ENCODE results near the gene NEK10. TPM values are rescaled to one million over a fixed set of nuclear protein-coding genes. Genes with fewer than 3 reads are reported as not detected.

Gene NEK10
- total RNA-seq, 1 donor from 2014 or later = 0.28 TPM

GRCh38 chr3:27220166-27220565 is 149.0 kb downstream of the NEK10 start:
- Mint-ChIP-seq H3K4me3 (no peak overlapping the region), H3K27me3 (no peaks in the 10 kb centered on the region), H3K4me1 (no peaks in the 10 kb centered on the region), H3K36me3 (ENCODE audit: low read depth) (no peaks in the 10 kb centered on the region), H3K27ac (no peak overlapping the region), H3K9me3 (peaks cover 3% of the 10 kb centered on the region)
- DNase-seq = no peak
- intact Hi-C loops (cut with micrococcal nuclease) = no loop called here

GRCh38 chr3:27219127-27219845 is 149.9 kb downstream of the NEK10 start:
- Mint-ChIP-seq H3K4me1 (no peaks in the 10 kb centered on the region), H3K36me3 (ENCODE audit: low read depth) (no peaks in the 10 kb centered on the region), H3K27ac (no peak overlapping the region), H3K4me3 (no peak overlapping the region), H3K9me3 (peaks cover 3% of the 10 kb centered on the region), H3K27me3 (no peaks in the 10 kb centered on the region)
- no peak for DNase-seq
- intact Hi-C loops (cut with micrococcal nuclease) = no loop called here

GRCh38 chr3:27216955-27217552 is 152.1 kb downstream of the NEK10 start:
- Mint-ChIP-seq H3K27me3 (no peaks in the 10 kb centered on the region), H3K4me1 (no peaks in the 10 kb centered on the region), H3K9me3 (no peaks in the 10 kb centered on the region), H3K27ac (no peak overlapping the region), H3K4me3 (no peak overlapping the region), H3K36me3 (ENCODE audit: low read depth) (no peaks in the 10 kb centered on the region)
- intact Hi-C loops (cut with micrococcal nuclease) = no loop called here
- DNase-seq = no peak

- H3K4me1 Mint-ChIP-seq = no peaks in the 10 kb centered on the region
Measured at GRCh38 chr3:27216295-27216855, 152.8 kb downstream of the NEK10 start.

GRCh38 chr3:27213450-27213849 is 155.7 kb downstream of the NEK10 start:
- no peak for DNase-seq
- intact Hi-C loops (cut with micrococcal nuclease) = no loop called here
- Mint-ChIP-seq H3K36me3 (ENCODE audit: low read depth) (no peaks in the 10 kb centered on the region), H3K4me1 (no peaks in the 10 kb centered on the region), H3K27me3 (no peaks in the 10 kb centered on the region), H3K4me3 (no peak overlapping the region), H3K9me3 (no peaks in the 10 kb centered on the region), H3K27ac (no peak overlapping the region)

More at GRCh38 chr3:27216295-27216855, 152.8 kb downstream of the NEK10 start:
- intact Hi-C loops (cut with micrococcal nuclease) = no loop called here
- Mint-ChIP-seq H3K36me3 (ENCODE audit: low read depth) (no peaks in the 10 kb centered on the region), H3K27me3 (no peaks in the 10 kb centered on the region), H3K9me3 (no peaks in the 10 kb centered on the region), H3K4me3 (no peak overlapping the region), H3K27ac (no peak overlapping the region)
- no peak for DNase-seq

GRCh38 chr3:27209617-27210264 is 159.4 kb downstream of the NEK10 start:
- intact Hi-C loops (cut with micrococcal nuclease) = no loop called here
- H3K4me3 Mint-ChIP-seq = no peak overlapping the region

GRCh38 chr3:27208961-27209616 is 160.1 kb downstream of the NEK10 start:
- no peaks in the 10 kb centered on the region for H3K9me3 Mint-ChIP-seq
- no peak overlapping the region for H3K4me3 Mint-ChIP-seq
- H3K4me1 Mint-ChIP-seq = no peaks in the 10 kb centered on the region
- no peak overlapping the region for H3K27ac Mint-ChIP-seq
- H3K36me3 Mint-ChIP-seq (ENCODE audit: low read depth) = no peaks in the 10 kb centered on the region
- no peak for DNase-seq
- intact Hi-C loops (cut with micrococcal nuclease) = no loop called here
- no peaks in the 10 kb centered on the region for H3K27me3 Mint-ChIP-seq

More at GRCh38 chr3:27209617-27210264, 159.4 kb downstream of the NEK10 start:
- no peak overlapping the region for H3K27ac Mint-ChIP-seq
- H3K27me3 Mint-ChIP-seq = no peaks in the 10 kb centered on the region
- H3K4me1 Mint-ChIP-seq = no peaks in the 10 kb centered on the region
- no peak for DNase-seq
- H3K9me3 Mint-ChIP-seq = no peaks in the 10 kb centered on the region
- H3K36me3 Mint-ChIP-seq (ENCODE audit: low read depth) = no peaks in the 10 kb centered on the region

GRCh38 chr3:27202959-27203358 is 166.2 kb downstream of the NEK10 start:
- no peak for DNase-seq
- no peak overlapping the region for H3K27ac Mint-ChIP-seq
- intact Hi-C loops (cut with micrococcal nuclease) = no loop called here
- no peaks in the 10 kb centered on the region for H3K9me3 Mint-ChIP-seq
- H3K27me3 Mint-ChIP-seq = no peaks in the 10 kb centered on the region
- no peaks in the 10 kb centered on the region for H3K36me3 Mint-ChIP-seq (ENCODE audit: low read depth)
- no peaks in the 10 kb centered on the region for H3K4me1 Mint-ChIP-seq
- no peak overlapping the region for H3K4me3 Mint-ChIP-seq

GRCh38 chr3:27201492-27201891 is 167.7 kb downstream of the NEK10 start:
- H3K27ac Mint-ChIP-seq = no peak overlapping the region
- H3K4me1 Mint-ChIP-seq = no peaks in the 10 kb centered on the region
- DNase-seq = no peak
- no peak overlapping the region for H3K4me3 Mint-ChIP-seq
- intact Hi-C loops (cut with micrococcal nuclease) = no loop called here
- H3K36me3 Mint-ChIP-seq (ENCODE audit: low read depth) = no peaks in the 10 kb centered on the region
- H3K27me3 Mint-ChIP-seq = no peaks in the 10 kb centered on the region
- no peaks in the 10 kb centered on the region for H3K9me3 Mint-ChIP-seq

- DNase-seq = no peak
- no peaks in the 10 kb centered on the region for H3K36me3 Mint-ChIP-seq (ENCODE audit: low read depth)
Measured at GRCh38 chr3:27200721-27201489, 168.3 kb downstream of the NEK10 start.

GRCh38 chr3:27194861-27195483 is 174.2 kb downstream of the NEK10 start:
- Mint-ChIP-seq H3K27me3 (no peaks in the 10 kb centered on the region), H3K9me3 (no peaks in the 10 kb centered on the region), H3K4me1 (no peaks in the 10 kb centered on the region), H3K36me3 (ENCODE audit: low read depth) (no peaks in the 10 kb centered on the region), H3K27ac (no peak overlapping the region), H3K4me3 (no peak overlapping the region)
- intact Hi-C loops (cut with micrococcal nuclease) = no loop called here
- DNase-seq = no peak

More at GRCh38 chr3:27200721-27201489, 168.3 kb downstream of the NEK10 start:
- no peak overlapping the region for H3K4me3 Mint-ChIP-seq
- H3K27me3 Mint-ChIP-seq = no peaks in the 10 kb centered on the region
- H3K4me1 Mint-ChIP-seq = no peaks in the 10 kb centered on the region
- H3K27ac Mint-ChIP-seq = no peak overlapping the region
- intact Hi-C loops (cut with micrococcal nuclease) = no loop called here
- no peaks in the 10 kb centered on the region for H3K9me3 Mint-ChIP-seq

- Mint-ChIP-seq H3K9me3 (no peaks in the 10 kb centered on the region), H3K4me1 (no peaks in the 10 kb centered on the region), H3K36me3 (ENCODE audit: low read depth) (no peaks in the 10 kb centered on the region), H3K27me3 (no peaks in the 10 kb centered on the region), H3K4me3 (no peak overlapping the region), H3K27ac (no peak overlapping the region)
- DNase-seq = no peak
- intact Hi-C loops (cut with micrococcal nuclease) = no loop called here
Measured at GRCh38 chr3:27193056-27193455, 176.1 kb downstream of the NEK10 start.

- peaks cover 2% of the 10 kb centered on the region for H3K27me3 Mint-ChIP-seq
- H3K27ac Mint-ChIP-seq = no peak overlapping the region
- DNase-seq = no peak
- intact Hi-C loops (cut with micrococcal nuclease) = no loop called here
- no peaks in the 10 kb centered on the region for H3K36me3 Mint-ChIP-seq (ENCODE audit: low read depth)
- no peaks in the 10 kb centered on the region for H3K9me3 Mint-ChIP-seq
- no peaks in the 10 kb centered on the region for H3K4me1 Mint-ChIP-seq
- no peak overlapping the region for H3K4me3 Mint-ChIP-seq
Measured at GRCh38 chr3:27186013-27186412, 183.2 kb downstream of the NEK10 start.
